Activated CD4-positive, alpha-beta T cell treated with anti-CD3 and anti-CD28 coated beads, Interleukin-10, Interleukin-2, amounts not matched to agents 100 ng/mL and 50 ng/mL, durations not matched to agents 16 hours and 8 hours (primary cell): ENCODE data around the gene TMEM174.

Experiments
- DNase-seq: peaks from one replicate; pipeline ENCODE4 v3.0.0-alpha.2; 2020

TMEM174 gene

DNA sequence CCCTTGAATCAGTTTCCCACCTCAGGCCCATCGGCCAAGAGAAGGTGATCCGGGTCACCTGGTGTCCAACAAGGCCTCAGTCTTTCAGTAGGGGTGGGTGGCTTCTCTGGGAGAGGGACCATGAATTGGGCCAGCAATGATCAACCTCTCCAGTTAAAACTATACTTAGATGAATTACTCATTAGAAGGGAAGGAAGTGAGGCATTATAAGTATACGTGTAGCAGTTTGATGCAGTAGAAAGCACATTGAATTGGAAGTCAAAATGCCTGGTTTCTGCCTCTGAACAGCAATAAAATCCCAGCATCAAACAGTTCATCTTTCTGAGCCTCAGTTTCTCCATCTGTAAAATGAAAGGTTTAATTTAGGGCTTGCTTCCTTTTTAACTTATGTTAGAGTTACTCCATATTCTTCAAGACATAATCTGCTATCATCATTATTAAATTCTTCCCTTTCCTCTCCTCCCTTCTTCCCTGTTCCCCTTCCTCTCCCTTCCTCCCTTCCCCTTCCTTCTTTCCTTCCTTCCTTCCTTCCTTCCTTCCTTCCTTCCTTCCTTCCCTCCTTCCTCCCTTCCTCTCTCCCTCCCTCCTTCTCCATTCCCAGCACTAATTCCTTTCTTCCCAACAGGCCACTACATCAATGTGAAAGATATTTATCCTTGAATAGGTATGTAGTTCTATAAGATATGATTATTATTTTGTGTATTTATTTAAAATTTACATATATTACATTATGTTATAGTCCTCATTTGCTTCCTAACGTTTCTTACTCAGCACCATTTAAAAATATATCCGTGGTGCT, 18.6 kb upstream of the TMEM174 start:
- DNase-seq: no peak

DNA sequence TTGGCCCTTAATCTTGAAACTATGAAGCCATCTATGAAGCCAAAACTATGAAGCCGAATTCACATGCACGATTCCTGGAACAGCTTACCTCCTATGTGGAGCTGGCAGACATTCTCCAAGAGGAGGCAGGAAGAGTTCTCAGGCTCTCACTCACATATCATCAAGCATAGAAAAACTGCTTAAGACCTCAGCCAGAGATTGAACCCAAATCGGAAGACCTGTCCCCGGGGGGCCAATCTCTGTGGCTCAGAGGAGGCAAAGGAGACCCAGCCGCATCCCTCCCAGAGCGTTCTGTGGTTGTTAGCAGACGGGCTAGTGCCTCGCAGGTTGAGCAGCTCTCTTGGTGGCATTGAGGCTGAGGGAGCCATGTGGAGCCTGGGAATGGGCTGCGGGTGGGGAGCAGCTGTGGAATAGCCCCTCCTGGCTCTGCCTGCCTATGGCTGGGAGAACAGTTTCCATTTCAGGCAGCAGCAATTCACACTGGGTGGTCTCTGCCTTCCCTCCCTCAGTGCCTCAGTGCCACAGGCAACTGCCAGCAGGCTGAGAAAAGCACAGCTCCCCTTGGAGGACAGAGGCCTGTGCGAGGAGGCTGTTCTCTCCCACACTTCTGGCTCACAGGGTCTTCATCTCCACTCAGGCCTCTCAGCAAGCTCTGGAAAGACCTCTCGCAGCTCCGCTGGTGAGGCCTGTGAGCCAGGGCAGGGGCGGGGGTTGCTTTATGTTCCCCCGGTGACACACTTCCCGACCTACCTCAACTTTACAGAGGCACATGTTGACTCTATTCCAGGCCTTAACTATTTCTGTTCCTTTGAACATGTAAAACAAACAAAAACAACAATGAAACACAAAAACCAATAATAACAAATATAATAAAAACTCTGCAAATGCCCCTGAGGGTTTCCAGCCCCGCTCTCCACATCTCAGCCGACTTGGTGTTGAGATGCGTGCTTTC, 17.4 kb upstream of the TMEM174 start:
- DNase-seq: no peak

DNA sequence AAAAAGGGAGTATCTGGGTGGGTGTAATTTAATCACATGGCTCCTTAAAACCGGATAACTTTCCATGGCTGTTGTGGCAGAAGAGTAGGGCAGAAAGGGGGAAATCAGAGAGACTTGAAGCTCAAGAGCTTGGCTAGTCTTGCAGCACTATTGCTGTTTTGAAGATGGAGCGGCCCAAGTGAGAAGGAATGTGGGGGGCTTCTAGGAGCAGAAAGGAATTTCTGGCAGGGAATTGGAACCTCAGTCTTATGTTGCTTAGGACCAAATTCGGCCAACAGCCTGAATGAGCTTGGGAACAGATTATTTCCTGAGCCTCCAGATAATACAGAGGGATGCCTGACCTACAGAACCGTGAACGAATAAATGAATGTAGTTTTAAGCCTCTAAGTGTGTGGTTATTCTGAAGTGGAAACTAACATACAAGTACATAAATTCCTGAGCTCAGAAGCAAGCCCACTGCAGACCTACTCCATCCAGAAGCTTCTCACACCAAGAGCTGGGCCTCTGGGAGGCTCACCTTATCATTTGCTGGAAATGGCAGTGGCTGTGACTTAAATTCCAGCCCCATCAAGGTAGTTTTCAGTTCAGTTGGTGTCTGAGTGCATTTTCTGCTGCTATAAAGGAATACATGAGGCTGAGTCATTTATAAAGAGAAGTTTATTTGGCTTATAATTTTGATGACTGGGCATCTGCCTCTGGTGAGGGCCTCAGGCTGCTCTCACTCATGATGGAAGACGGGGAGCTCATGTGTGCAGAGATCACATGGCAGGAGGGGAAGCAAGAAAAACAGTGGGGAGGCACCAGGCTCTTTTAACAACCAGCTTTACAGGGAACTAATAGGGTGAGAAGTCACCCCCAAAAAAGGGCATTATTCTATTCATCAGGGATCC, 15.3 kb upstream of the TMEM174 start:
- no peak for DNase-seq

DNA sequence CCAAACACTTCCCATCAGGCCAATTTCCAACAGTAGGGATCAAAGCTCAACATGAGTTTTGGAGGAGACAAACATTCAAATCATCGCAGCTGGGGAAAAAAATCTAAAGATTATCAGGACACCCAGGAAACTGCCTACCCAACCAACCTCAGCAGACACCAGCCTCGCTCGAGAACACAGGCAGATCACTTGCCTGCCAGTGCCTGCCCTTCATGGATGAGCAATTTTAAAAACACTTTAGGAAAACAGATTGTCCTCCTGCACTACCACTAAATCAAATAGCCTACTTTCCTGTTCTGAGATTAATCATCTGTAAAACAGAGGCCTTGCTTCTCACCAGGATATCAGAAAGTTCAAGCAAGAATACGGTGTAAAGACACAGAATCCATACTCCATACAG, 14.7 kb upstream of the TMEM174 start:
- no peak for DNase-seq

DNA sequence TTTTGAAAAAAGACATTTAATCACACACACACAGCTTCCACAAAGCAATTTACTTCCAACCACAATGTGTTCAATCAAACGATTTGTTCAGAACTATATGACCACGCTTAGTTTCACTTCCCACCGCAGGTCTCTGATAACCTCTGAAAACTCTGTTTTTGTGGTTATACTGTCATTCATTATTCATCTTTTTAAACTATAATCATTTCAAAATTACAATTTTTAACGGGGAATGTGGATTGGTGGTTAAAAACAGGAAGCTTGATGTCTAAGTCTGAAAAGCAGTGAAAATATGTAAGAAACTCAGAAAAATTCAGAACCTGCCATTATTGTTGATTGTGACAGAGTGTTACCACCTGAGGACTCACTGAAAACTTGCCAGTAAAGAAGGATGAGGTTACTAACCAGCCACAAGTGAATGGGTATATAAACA, 12.7 kb upstream of the TMEM174 start:
- peak; percentile 91 for DNase-seq

DNA sequence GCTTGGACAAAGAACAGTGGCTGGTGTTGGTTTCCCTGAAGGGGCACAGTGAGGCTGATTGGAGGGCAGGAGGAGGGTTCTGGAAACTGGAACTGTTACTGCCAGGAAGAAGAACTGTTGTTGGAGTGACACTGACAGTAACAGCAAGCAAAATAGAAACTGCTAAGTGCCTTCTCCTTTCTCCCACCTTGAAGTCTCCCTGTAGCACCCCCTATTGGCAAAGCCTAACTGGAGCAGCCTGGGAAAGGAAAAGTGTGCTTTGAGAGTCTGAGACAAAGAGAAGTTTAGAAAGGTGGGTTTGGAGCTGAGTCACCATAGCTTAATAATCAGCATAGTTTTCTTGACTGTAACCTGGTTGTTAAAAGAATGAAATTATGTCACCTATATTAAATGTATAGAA, 2.5 kb upstream of the TMEM174 start:
- peak; percentile 32 for DNase-seq

DNA sequence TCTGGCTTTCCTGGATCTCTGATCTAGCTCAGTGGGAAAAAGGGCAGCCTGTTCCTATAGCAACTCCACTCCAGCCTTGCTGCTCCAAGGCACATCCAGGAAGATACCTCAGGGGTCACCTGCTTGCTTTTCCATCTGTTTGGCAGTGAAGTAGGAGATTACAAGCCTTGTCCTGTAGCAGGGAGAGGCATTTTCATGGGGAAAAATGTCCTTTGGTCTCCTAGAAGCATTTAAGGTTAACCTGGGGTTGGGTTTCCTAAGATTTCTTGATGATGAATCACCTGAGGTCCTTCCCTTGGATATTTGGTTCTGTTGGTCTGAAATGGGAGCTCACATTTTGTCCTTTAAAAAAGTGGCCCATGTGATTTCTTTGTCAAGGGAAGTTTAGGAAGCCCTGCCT, 1.5 kb upstream of the TMEM174 start:
- no peak for DNase-seq

DNA sequence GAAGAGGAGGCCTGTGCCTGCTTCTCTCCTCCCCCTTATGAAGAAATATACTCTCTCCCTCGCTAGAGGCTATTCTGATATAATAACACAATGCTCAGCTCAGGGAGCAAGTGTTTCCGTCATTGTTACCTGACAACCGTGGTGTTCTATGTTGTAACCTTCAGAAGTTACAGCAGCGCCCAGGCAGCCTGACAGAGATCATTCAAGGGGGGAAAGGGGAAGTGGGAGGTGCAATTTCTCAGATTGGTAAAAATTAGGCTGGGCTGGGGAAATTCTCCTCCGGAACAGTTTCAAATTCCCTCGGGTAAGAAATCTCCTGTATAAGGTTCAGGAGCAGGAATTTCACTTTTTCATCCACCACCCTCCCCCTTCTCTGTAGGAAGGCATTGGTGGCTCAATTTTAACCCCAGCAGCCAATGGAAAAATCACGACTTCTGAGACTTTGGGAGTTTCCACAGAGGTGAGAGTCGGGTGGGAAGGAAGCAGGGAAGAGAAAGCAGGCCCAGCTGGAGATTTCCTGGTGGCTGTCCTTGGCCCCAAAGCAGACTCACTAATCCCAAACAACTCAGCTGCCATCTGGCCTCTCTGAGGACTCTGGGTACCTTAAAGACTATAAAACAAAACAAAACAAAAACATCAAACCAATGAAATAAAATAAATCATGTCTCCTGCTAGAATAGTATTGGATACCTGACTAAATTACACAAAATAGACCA, 1.3 kb downstream of the TMEM174 start:
- DNase-seq: no peak

DNA sequence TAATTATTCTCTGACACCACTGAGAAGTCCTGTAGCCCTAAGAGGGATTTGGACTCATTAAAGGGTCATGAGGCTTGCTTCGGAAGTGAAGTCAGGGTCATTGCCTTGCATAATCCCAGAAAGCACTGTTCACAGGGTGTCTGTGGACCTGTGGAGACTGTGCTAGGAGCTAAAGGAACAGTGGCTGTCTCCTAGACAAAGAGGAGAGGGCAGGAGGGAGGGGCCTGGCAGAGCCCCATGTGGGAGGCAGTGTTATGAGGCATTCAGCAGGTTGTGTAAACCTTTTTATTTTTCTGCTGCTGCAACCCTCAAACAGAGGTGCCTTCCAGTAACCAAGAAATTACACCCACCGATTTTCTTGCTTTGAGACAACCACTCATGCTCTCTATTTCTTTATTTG, 3.3 kb downstream of the TMEM174 start:
- DNase-seq: no peak

DNA sequence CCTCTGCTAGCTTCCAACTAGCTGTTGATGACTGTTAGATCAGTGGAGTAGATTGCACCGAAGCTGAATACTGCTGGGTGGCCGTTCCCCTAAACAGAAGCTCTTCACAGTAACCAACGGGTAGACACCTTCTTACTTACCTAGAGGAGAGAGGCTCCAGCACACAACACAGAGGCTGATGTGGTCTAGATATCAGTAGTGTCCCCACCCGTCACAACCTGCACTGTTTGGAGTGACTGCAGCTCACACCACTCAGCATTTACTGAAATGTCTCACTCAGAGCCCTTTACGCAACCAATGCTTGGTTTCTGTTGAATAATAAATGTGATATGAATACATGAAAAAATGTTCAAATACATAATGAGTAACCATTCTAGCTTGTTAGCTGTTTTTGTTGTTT, 5.3 kb downstream of the TMEM174 start:
- peak; percentile 13 for DNase-seq

DNA sequence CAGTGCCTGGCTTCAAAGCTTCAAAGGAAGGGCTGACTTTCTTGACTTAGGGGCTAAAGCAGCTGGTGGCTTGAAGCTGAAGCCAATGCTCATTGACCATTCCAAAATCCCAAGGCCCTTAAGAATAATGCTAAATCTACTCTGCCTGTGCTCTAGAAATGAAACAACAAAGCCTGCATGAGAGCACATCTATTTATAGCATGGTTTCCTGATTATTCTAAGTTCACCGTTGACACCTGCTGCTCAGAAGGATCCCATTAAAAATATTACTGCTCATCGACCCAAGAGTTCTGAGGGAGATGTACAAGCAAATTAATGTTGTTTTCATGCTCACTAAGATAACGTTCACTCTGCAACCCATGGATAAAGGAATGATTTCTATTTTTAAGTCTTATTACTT, 6.7 kb downstream of the TMEM174 start:
- DNase-seq: no peak

DNA sequence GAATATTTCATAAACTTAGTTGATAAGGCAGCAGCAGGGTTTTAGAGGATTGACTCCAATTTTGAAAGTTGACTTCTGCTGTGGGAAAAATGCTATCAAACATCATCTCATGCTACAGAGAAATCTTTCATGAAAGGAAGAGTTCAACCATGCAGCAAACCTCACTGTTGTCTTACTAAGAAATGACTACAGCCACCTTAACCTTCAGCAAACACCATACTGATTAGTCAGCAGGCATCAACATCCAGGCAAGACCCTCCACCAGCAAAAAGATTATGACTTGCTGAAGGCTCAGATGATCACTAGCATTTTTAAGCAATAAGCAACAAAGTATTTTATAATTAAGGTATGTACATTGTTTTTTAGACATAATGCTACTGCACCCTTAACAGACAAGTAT, 7.6 kb downstream of the TMEM174 start:
- DNase-seq: no peak

DNA sequence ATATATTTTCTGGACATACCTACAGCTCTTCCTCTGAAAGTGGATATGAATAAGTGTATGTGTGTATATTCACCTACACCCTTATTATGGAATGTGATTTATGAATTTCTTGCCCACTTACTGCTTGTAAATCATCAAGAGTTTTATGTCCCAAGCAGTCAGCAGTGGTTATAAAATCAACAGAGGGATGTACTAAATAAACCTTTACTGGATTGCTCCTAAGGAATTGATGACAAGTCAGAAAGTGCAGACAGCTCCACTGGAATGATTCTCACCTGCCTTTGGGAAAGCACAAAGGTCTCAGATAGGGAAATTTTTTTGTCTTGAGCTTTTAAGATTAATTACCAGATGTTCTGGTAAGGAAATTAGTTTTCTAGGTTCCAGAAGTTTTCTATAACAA, 9.3 kb downstream of the TMEM174 start:
- no peak for DNase-seq

DNA sequence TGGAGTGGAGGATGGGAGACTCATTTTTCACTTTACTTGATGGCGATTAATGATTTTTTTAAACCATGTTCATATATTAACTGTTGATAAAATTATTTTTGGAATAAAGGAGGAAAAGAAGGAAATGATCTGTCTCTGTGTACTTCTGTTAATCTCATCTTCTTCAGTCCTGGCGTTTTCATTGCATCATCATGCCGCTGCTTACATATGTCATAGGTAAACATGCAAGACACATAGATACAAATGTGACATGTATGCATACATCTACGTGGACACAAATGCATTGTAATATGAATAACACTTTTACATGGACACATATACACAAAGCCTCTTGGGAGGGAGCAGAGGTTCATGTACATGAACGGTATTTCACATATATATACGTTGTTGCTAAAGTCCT, 10.0 kb downstream of the TMEM174 start:
- no peak for DNase-seq

DNA sequence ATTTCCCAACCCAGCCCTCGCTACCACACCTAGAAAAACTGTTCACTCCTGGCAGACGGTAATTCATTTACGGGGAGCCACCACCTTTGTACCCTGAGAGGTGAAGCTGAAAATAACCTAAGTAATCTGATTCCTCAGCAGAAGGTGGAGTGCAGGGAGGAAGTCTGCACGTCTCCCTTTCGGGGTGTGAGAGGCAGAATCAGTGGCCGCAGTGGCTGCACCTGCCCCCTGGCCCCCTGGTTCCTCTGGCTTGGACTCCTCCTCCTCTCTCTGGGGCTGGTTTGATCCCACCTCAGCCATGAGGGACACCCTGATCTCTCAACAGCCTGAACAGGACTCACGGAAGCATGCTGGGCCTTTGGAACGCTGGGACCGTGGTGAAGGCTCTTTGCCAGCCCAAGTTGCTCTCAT, 10.5 kb downstream of the TMEM174 start:
- no peak for DNase-seq

DNA sequence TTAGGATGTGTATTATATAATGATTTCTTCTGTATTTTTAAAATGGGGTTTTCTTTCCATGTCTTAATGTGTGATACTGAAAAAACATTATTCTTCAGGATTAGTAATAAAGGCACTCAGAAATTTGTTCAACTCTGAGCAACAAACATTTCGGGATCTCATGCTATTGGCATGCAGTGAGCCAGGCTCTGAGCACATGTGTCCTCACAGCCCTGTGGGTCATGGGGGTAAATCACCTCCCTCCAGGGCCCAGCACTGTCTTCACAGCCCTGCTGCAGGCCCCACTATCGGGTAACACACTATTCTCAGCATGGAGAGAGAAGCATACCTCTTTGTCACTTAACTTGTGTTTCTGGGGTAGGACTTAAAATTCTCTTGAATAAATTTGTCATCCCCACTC, 14.0 kb downstream of the TMEM174 start:
- no peak for DNase-seq

DNA sequence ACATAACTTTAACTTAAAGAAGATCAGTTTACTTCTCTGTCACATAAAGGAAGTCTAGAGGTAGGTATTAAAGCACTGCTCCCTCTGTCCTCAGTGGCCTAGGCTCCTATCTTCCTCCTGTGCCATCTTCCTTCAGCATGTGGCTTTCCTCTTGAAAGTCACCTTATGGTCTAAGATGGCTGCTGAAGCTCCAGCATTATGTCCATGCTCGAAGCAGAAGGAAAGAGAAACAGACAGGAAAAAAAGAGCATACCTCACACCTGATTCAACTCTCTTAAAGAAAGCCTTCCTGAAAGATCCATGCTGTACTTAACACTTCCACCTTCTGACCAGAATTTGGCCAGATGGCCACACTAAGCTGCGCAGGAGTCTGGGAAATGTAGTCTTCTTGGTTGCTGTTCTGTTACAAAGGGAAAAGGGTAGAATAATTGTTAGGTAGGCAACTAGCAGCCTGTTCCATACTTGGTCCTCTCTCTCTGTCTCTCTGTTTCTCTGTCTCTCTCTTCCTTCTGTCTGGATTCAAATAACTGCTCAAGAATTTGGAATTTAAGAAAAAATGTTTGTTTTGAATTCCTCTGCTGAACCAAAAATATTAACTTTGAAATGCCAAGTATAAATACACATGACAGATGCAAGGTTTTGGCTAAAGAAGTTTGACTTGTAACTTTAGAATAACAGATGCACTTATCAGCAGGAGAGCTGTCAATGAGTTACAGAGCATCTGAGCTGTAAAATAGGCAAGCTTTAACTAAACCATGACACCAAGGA, 16.0 kb downstream of the TMEM174 start:
- no peak for DNase-seq

DNA sequence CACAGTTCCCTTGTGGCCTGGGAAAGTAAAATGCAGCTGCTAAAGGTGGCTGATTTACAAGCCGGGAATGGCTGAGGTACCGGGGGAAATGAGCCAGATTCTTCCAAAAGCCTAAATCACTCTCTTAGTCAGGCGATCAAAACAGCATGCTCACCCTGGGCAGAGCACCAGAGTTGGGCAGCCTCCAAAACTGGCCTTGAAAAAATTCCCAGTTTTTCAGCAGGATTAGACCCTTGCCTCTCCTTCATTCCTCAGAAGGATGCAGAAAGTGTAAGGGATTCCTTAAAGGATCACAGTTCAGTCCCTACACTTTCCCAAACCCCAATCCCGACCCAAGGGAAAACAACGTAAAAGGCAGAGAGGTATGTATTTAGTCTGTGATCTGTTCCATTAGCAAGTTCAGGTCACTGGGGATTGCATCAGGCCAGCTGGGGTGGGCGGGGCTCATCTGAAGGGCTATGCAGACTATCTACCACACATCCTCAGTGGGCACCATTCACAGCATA, 16.9 kb downstream of the TMEM174 start:
- no peak for DNase-seq

DNA sequence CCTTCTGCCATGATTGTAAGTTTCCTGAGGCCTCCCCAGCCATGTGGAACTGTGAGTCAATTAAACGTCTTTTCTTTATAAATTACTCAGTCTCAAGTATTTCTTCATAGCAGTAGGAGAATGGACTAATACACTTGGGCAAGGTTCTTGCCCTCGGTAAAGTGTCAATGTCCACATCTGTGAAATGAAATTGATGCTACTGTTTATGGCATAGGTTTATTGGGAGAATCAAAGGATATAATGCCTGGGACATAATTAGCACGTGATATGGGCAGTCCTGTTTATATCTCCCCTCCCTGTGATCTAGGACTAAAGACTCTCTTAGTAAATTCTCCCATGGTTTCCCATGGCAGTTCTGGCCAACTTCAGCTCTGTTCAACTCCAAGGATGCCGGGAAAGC, 19.4 kb downstream of the TMEM174 start:
- DNase-seq: no peak

DNA sequence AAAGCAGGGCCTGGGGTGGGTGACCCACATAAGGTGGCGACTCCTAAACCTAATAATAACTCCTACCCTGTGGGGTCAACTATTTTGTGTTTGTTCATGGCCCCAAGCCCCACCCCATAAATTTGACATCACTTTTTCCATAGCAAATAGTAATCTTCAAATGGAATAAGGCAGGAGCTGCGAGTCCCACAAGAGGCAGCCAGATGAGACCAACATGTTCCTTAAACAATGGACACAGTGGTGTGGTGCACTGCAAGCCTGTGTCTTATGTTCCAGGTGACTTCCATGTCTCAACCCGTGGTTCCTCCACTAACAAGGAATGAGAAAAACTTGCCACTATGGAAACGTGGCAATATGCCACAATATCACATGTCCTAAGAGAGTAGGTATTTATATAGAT, 20.6 kb downstream of the TMEM174 start:
- no peak for DNase-seq

DNA sequence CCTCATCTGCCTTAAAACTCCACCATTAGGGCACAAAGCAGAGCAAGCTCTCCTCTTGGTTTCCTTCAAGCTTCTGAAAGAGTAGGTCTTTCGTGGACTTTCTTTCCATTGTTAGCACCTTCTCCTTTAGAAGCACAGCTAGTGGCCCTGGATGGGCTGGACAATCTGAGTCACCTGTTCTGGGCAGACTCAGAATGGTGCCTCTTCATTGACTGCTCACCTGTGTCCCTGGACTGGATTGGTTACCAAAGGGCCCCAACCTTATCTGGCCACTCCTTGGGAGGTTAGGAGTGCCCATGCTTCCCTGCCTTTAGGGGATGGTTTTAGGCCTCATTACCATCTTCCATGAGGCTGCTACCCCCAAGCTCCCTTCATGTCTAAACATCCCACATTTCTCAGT, 23.2 kb downstream of the TMEM174 start:
- DNase-seq: no peak
